Common myeloid progenitor, CD34-positive (primary cell): ENCODE results near the gene APOBEC3G. TPM values are rescaled to one million over a fixed set of nuclear protein-coding genes. Genes with fewer than 3 reads are reported as not detected.
A peak's percentile ranks its signal among the peaks of the same experiment; 100 is the strongest.
"Not testable (repeated sequence)": the region's sequence is repeated elsewhere in the genome, so short reads cannot be mapped to it uniquely, and the experiment has no call there.

ENCODE experiments used
- CTCF ChIA-PET: fragments of 350-600 bp; sonication (Branson Sonifier 250); formaldehyde crosslinking; loops from one replicate; lab custom pipeline; 2021; ENCODE audit warnings: antibody characterized with exemption; lab: Charles Lee
- POLR2A ChIA-PET: fragments of 350-600 bp; sonication (Branson Sonifier 250); formaldehyde crosslinking; loops from one replicate; lab custom pipeline; 2021; ENCODE audit warnings: antibody characterized with exemption; lab: Charles Lee
- DNase-seq, 3 donors: peaks; one replicate each; pipeline versions ENCODE4 v3.0.0 to v3.0.0-alpha.2; 2013
- H3K27ac ChIP-seq, 2 experiments: 1 replicate in 1 of 2; 2 replicates in 1 of 2; pipeline ENCODE4 v1.7.0; 2013; ENCODE audit warnings: inconsistent platforms in 2 of 2, low read length in 2 of 2, mild to moderate bottlenecking in 2 of 2, low read depth in 1 of 2, moderate library complexity in 1 of 2; ENCODE audit not compliant: severe bottlenecking in 2 of 2, insufficient read depth in 1 of 2, poor library complexity in 1 of 2
- H3K27me3 ChIP-seq, 5 experiments: replicated peaks in 2 of 5; 1 replicate in 3 of 5; 2 replicates in 2 of 5; pipeline versions ENCODE4 v1.6.1 to v1.7.0; 2013; ENCODE audit warnings: low read length in 4 of 5, mild to moderate bottlenecking in 2 of 5, moderate library complexity in 2 of 5, inconsistent platforms in 1 of 5; ENCODE audit not compliant: insufficient read depth in 5 of 5, control insufficient read depth in 4 of 5
- H3K36me3 ChIP-seq, 4 experiments: 1 replicate in 2 of 4; 2 replicates in 2 of 4; pipeline versions ENCODE4 v1.6.1 to v1.7.0; 2013; ENCODE audit warnings: low read length in 3 of 4, control low read depth in 1 of 4, mild to moderate bottlenecking in 1 of 4; ENCODE audit not compliant: control insufficient read depth in 4 of 4, insufficient read depth in 4 of 4
- H3K4me1 ChIP-seq, 4 experiments: 1 replicate in 3 of 4; 2 replicates in 1 of 4; pipeline versions ENCODE4 v1.6.1 to v1.7.1; 2013; ENCODE audit warnings: low read length in 3 of 4, mild to moderate bottlenecking in 3 of 4, control low read depth in 1 of 4, inconsistent platforms in 1 of 4, moderate library complexity in 1 of 4; ENCODE audit not compliant: control insufficient read depth in 4 of 4, insufficient read depth in 4 of 4; ENCODE audit errors: control extremely low read depth in 1 of 4
- H3K4me3 ChIP-seq, 7 experiments: 1 replicate in 4 of 7; 2 replicates in 3 of 7; pipeline versions ENCODE4 v1.5.1 to v1.7.0; 2013; ENCODE audit warnings: mild to moderate bottlenecking in 7 of 7, low read length in 6 of 7, moderate library complexity in 6 of 7, inconsistent platforms in 2 of 7, low read depth in 2 of 7, control low read depth in 1 of 7; ENCODE audit not compliant: insufficient read depth in 4 of 7, control insufficient read depth in 1 of 7; ENCODE audit errors: extremely low read depth in 1 of 7
- H3K9me3 ChIP-seq, 5 experiments: 1 replicate in 4 of 5; 2 replicates in 1 of 5; pipeline versions ENCODE4 v1.6.1 to v1.7.1; 2013; ENCODE audit warnings: low read length in 4 of 5, mild to moderate bottlenecking in 2 of 5, inconsistent platforms in 1 of 5, low read depth in 1 of 5, moderate library complexity in 1 of 5; ENCODE audit not compliant: control insufficient read depth in 4 of 5, insufficient read depth in 2 of 5; ENCODE audit errors: control extremely low read depth in 1 of 5
- WGBS: methylation state at CpG from one replicate; pipeline ENCODE4 v1.1.5; 2013; ENCODE audit not compliant: insufficient coverage; 5-methylcytosine and 5-hydroxymethylcytosine counted together
- polyA plus RNA-seq: library from polyadenylated mRNA; unstranded; fragments of 120-200 nt; gene quantifications from one replicate; pipeline ENCODE4 v1.2.1, GENCODE V29; 2013

The APOBEC3G gene
- polyA plus RNA-seq: 30.8 TPM

GRCh38 chr22:39077026-39077840 lies at the start of gene APOBEC3G:
Gene APOBEC3G (plus strand): TSS chr22:39077275. CDS start chr22:39077362, 87 bp downstream.
- H3K27ac ChIP-seq: peak within 1 kb of the TSS; percentile 46 to 78
- H3K4me3 ChIP-seq: peak within 1 kb of the TSS; percentile 30 to 84 (median 66)
- 8% methylated on average over 13 of the region's 17 CpGs for WGBS
- H3K9me3 ChIP-seq, H3K27me3 ChIP-seq, CTCF ChIA-PET, POLR2A ChIA-PET: not testable (repeated sequence)
- H3K36me3 ChIP-seq: peaks cover 0 to 15% (median 2%) of the 10 kb centered on the region in 4 experiments
- H3K4me1 ChIP-seq: peaks cover 0 to 28% (median 13%) of the 10 kb centered on the region in 4 experiments
- DNase-seq: peak; percentile 72 to 91 (median 87)

- Histone ChIP-seq H3K4me3 (no peak overlapping the region), H3K4me1 (no peaks in the 10 kb centered on the region), H3K36me3 (peaks cover 0 to 19% (median 9%) of the 10 kb centered on the region in 4 experiments), H3K27me3 (no peaks in the 10 kb centered on the region), H3K9me3 (no peaks in the 10 kb centered on the region), H3K27ac (no peak overlapping the region)
- ChIA-PET POLR2A (no interaction called here), CTCF (no interaction called here)
- DNase-seq: no peak
- WGBS: 100% methylated on average over 1 of the region's 4 CpGs
Observed at GRCh38 chr22:39027717-39028116, 49.4 kb upstream of the APOBEC3G start.

- no peaks in the 10 kb centered on the region for H3K27me3 ChIP-seq
- H3K4me3 ChIP-seq: no peak overlapping the region
- peaks cover 0 to 19% (median 9%) of the 10 kb centered on the region in 4 experiments for H3K36me3 ChIP-seq
- H3K9me3 ChIP-seq: no peaks in the 10 kb centered on the region
- CTCF ChIA-PET: no interaction called here
- WGBS: over 99% methylated on average over 11 of the region's 11 CpGs
- H3K27ac ChIP-seq: no peak overlapping the region
- no peaks in the 10 kb centered on the region for H3K4me1 ChIP-seq
- POLR2A ChIA-PET: no interaction called here
- no peak for DNase-seq
Observed at GRCh38 chr22:39028281-39028680, 48.8 kb upstream of the APOBEC3G start.

- Histone ChIP-seq H3K4me1 (no peaks in the 10 kb centered on the region), H3K27ac (no peak overlapping the region), H3K4me3 (no peak overlapping the region), H3K27me3 (no peaks in the 10 kb centered on the region), H3K9me3 (no peaks in the 10 kb centered on the region), H3K36me3 (peaks cover 0 to 11% (median 4%) of the 10 kb centered on the region in 4 experiments)
- WGBS: 97% methylated on average over 13 of the region's 13 CpGs
- DNase-seq: no peak
- CTCF ChIA-PET: no interaction called here
- POLR2A ChIA-PET: no interaction called here
Observed at GRCh38 chr22:39029227-39029626, 47.8 kb upstream of the APOBEC3G start.

GRCh38 chr22:39030705-39031104 lies 46.4 kb upstream of the APOBEC3G start:
- POLR2A ChIA-PET: no interaction called here
- no peaks in the 10 kb centered on the region for H3K36me3 ChIP-seq
- no peak overlapping the region for H3K4me3 ChIP-seq
- no peak for DNase-seq
- H3K27ac ChIP-seq: no peak overlapping the region
- CTCF ChIA-PET: no interaction called here
- H3K27me3 ChIP-seq: no peaks in the 10 kb centered on the region
- no peaks in the 10 kb centered on the region for H3K4me1 ChIP-seq
- 98% methylated on average over 7 of the region's 14 CpGs for WGBS
- no peaks in the 10 kb centered on the region for H3K9me3 ChIP-seq

- POLR2A ChIA-PET: not testable (repeated sequence)
Observed at GRCh38 chr22:39031434-39032295, 45.4 kb upstream of the APOBEC3G start.

GRCh38 chr22:39037071-39037470 lies 40.0 kb upstream of the APOBEC3G start:
- 75% methylated on average over 1 of the region's 2 CpGs for WGBS
- H3K4me1 ChIP-seq: peaks cover 0 to 20% (median 17%) of the 10 kb centered on the region in 4 experiments

More at GRCh38 chr22:39031434-39032295, 45.4 kb upstream of the APOBEC3G start:
- H3K27ac ChIP-seq, H3K36me3 ChIP-seq, DNase-seq, H3K4me3 ChIP-seq, H3K27me3 ChIP-seq, H3K9me3 ChIP-seq, CTCF ChIA-PET, H3K4me1 ChIP-seq: not testable (repeated sequence)
- 94% methylated on average over 6 of the region's 18 CpGs for WGBS

More at GRCh38 chr22:39037071-39037470, 40.0 kb upstream of the APOBEC3G start:
- H3K27ac ChIP-seq, H3K27me3 ChIP-seq, H3K9me3 ChIP-seq, H3K4me3 ChIP-seq, POLR2A ChIA-PET, H3K36me3 ChIP-seq, DNase-seq, CTCF ChIA-PET: not testable (repeated sequence)
